ENCODE data around the gene ARID2. TPM values are rescaled to one million over a fixed set of nuclear protein-coding genes. Genes with fewer than 3 reads are reported as not detected.

ARID2 gene
- total and polyA plus RNA-seq, 2 of the 4 experiments (the other 2 are of a cell fraction), result 5.4 to 28.1 TPM

- dilution Hi-C loops (cut with HindIII; ENCODE audit: low sequenced_read_pairs, unreplicated experiment), result no loop called here
- Histone ChIP-seq H3K27me3 (ENCODE audit: control insufficient read depth, insufficient read depth, low read length) (no peaks in the 10 kb centered on the region), H3K9me3 (ENCODE audit: control insufficient read depth, insufficient read depth, low read length) (no peaks in the 10 kb centered on the region), H2BK20ac (ENCODE audit: low read depth, low read length) (0 out of 2 replicates have a peak overlapping the region, but pooled peaks have one; percentile 19), H2BK5ac (ENCODE audit: low read depth, low read length, poor library complexity, severe bottlenecking) (peak overlapping the region; percentile 77), H3K79me1 (ENCODE audit: low read depth in 1 of 2, low read length in 2 of 2) (peaks cover 6 to 12% of the 10 kb centered on the region in 2 experiments; a peak in 3 of 4 replicates), H3K36me3 (ENCODE audit: control insufficient read depth, insufficient read depth, low read length) (no peaks in the 10 kb centered on the region), H3K9ac (ENCODE audit: low read depth, low read length) (peak overlapping the region; percentile 88), H3K9me1 (ENCODE audit: insufficient read depth, low read length) (no peaks in the 10 kb centered on the region), H3K56ac (ENCODE audit: extremely low read depth, insufficient read depth, low read length) (peak overlapping the region; percentile 98), H3K4me2 (ENCODE audit: low read depth, low read length) (peak overlapping the region; percentile 100), H3K14ac (replicated peaks; ENCODE audit: low read depth, low read length) (peak overlapping the region; percentile 95), H4K8ac (ENCODE audit: low read depth in 2 of 2, low read length in 2 of 2) (peak overlapping the region; percentile 86 to 90), H4K91ac (ENCODE audit: insufficient read depth, low read depth, low read length) (peak overlapping the region; percentile 95), H2AFZ (replicated peaks; ENCODE audit: low read length, poor library complexity) (peak overlapping the region; percentile 91), H2BK15ac (ENCODE audit: low read depth, low read length) (no peak overlapping the region; the same call in 2 of the 3 replicates), H2AK5ac (ENCODE audit: low read depth, low read length) (no peak overlapping the region), H3K4me1 (ENCODE audit: control insufficient read depth, insufficient read depth, low read length) (peaks cover 1% of the 10 kb centered on the region; the same call in 1 of the 2 replicates), H3K27ac (ENCODE audit: insufficient read depth, low read length) (peak overlapping the region; percentile 76), H4K20me1 (ENCODE audit: insufficient read depth, low read length) (no peaks in the 10 kb centered on the region), H3K18ac (ENCODE audit: low read depth, low read length) (peak overlapping the region; percentile 70), H2BK120ac (ENCODE audit: low read depth, low read length) (peak overlapping the region; percentile 90), H3K4me3 (ENCODE audit: insufficient read depth, low read depth, low read length) (peak overlapping the region; percentile 69), H2AK9ac (replicated peaks; ENCODE audit: low read depth, low read length, poor library complexity) (peak overlapping the region; percentile 88), H3K23ac (ENCODE audit: low read depth, low read length) (peak overlapping the region; percentile 94), H4K5ac (ENCODE audit: low read depth, low read length) (peak overlapping the region; percentile 65; the same call in 1 of the 2 replicates), H3K4ac (ENCODE audit: low read depth, low read length) (peak overlapping the region; percentile 87)
- CTCF ChIA-PET, result interaction anchor here (0.6 to 7.4 kb wide), 4 partner anchors 12 to 188 kb away, joined by 4 to 43 read pairs (median 6); no protein-coding TSS in a partner anchor
- TSS peak; percentile 41 for BruUV-seq (replicated peaks)
- in situ Hi-C loops (cut with MboI; ENCODE audit: low sequenced_read_pairs), result no loop called here
- DNase-seq, result peak; percentile 98
- peak; percentile 65 for ATAC-seq (ENCODE audit: low read depth)
- intact Hi-C loops (cut with micrococcal nuclease), result loop anchor here (1.0 to 5.0 kb wide), 6 partner anchors 55 to 557 kb away; no protein-coding TSS in a partner anchor
- POLR2A ChIA-PET (ENCODE audit: unreplicated experiment), result interaction anchor here (0.6 kb wide), 1 partner anchor 95 kb away, joined by 5 read pairs; no protein-coding TSS in a partner anchor
- WGBS, 2 experiments (ENCODE audit: extremely low coverage in 2 of 2, insufficient read length in 1 of 2), result 0% methylated on average over 9 of the region's 45 CpGs; no CpG with 5 or more reads in 1 of the 2 experiments
- TF ChIP-seq, protein P1, sequence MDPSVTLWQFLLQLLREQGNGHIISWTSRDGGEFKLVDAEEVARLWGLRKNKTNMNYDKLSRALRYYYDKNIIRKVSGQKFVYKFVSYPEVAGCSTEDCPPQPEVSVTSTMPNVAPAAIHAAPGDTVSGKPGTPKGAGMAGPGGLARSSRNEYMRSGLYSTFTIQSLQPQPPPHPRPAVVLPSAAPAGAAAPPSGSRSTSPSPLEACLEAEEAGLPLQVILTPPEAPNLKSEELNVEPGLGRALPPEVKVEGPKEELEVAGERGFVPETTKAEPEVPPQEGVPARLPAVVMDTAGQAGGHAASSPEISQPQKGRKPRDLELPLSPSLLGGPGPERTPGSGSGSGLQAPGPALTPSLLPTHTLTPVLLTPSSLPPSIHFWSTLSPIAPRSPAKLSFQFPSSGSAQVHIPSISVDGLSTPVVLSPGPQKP (IDR thresholded peaks at IDR 0.05; ENCODE audit: borderline replicate concordance, low read depth, low read length), result no peak
- TF ChIP-seq, protein P2, sequence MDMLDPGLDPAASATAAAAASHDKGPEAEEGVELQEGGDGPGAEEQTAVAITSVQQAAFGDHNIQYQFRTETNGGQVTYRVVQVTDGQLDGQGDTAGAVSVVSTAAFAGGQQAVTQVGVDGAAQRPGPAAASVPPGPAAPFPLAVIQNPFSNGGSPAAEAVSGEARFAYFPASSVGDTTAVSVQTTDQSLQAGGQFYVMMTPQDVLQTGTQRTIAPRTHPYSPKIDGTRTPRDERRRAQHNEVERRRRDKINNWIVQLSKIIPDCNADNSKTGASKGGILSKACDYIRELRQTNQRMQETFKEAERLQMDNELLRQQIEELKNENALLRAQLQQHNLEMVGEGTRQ (IDR thresholded peaks at IDR 0.05; ENCODE audit: low read depth, low read length), result 0 out of 2 replicates have a peak, but pooled peaks have one; percentile 30
- TF ChIP-seq FOS (IDR thresholded peaks at IDR 0.05; ENCODE audit: low read depth, low read length) (no peak), BHLHE40 (IDR thresholded peaks at IDR 0.05; ENCODE audit: low read depth, low read length) (peak; percentile 31; the same call in 1 of the 2 replicates), CEBPB (IDR thresholded peaks at IDR 0.05; ENCODE audit: low read depth, low read length) (peak; percentile 73), POLR2A (IDR thresholded peaks at IDR 0.05; ENCODE audit: low read depth, low read length) (peak; percentile 94), MXI1 (IDR thresholded peaks at IDR 0.05; ENCODE audit: borderline replicate concordance, low read depth, low read length) (0 out of 2 replicates have a peak, but pooled peaks have one; percentile 34), RAD21 (IDR thresholded peaks at IDR 0.05; ENCODE audit: low read length) (peak; percentile 21; the same call in 1 of the 2 replicates), MAZ (IDR thresholded peaks at IDR 0.05; ENCODE audit: borderline replicate concordance, low read depth, low read length) (peak; percentile 84; the same call in 1 of the 2 replicates), NFE2L2 (IDR thresholded peaks at IDR 0.05; ENCODE audit: low read depth, low read length) (no peak), SMC3 (IDR thresholded peaks at IDR 0.05; ENCODE audit: low read depth, low read length) (peak; percentile 7; the same call in 1 of the 2 replicates), MAFK (IDR thresholded peaks at IDR 0.05; ENCODE audit: low read depth, low read length) (no peak)
- TF ChIP-seq, protein P3, sequence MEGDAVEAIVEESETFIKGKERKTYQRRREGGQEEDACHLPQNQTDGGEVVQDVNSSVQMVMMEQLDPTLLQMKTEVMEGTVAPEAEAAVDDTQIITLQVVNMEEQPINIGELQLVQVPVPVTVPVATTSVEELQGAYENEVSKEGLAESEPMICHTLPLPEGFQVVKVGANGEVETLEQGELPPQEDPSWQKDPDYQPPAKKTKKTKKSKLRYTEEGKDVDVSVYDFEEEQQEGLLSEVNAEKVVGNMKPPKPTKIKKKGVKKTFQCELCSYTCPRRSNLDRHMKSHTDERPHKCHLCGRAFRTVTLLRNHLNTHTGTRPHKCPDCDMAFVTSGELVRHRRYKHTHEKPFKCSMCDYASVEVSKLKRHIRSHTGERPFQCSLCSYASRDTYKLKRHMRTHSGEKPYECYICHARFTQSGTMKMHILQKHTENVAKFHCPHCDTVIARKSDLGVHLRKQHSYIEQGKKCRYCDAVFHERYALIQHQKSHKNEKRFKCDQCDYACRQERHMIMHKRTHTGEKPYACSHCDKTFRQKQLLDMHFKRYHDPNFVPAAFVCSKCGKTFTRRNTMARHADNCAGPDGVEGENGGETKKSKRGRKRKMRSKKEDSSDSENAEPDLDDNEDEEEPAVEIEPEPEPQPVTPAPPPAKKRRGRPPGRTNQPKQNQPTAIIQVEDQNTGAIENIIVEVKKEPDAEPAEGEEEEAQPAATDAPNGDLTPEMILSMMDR (conservative IDR thresholded peaks at IDR 0.05; ENCODE audit: low read depth, low read length), result no peak
These were observed 2.1 kb upstream of the ARID2 start for GRCh38 chr12:45727301-45727979.
